SU-DHL-6 (cell line): ENCODE measurements around the gene ANKRD44.

Source experiments
- H2AFZ ChIP-seq: fragments of 200-600 bp; sonication (generic); 2 replicates; pipeline ENCODE4 v1.6.1; 2014; ENCODE audit warnings: low read depth, mild to moderate bottlenecking, moderate library complexity, mixed read lengths, antibody characterized with exemption, low read length; ENCODE audit not compliant: severe bottlenecking
- H3F3A ChIP-seq: fragments of 200-600 bp; shearing (Covaris generic); 2 replicates; pipeline ENCODE4 v1.6.0; 2016; ENCODE audit warnings: antibody characterized with exemption, mild to moderate bottlenecking; ENCODE audit not compliant: insufficient read depth
- H3K27ac ChIP-seq: fragments of 200-600 bp; sonication (generic); 2 replicates; pipeline ENCODE4 v1.5.1; 2016; ENCODE audit warnings: low read depth, mild to moderate bottlenecking, low read length, moderate library complexity, mixed read lengths
- H3K27me3 ChIP-seq: fragments of 200-600 bp; sonication (generic), shearing (Covaris generic); 2 replicates; pipeline ENCODE4 v1.6.0; 2014; ENCODE audit warnings: mild to moderate bottlenecking, low read length
- H3K36me3 ChIP-seq: fragments of 200-600 bp; sonication (generic); 2 replicates; pipeline ENCODE4 v1.6.1; 2014; ENCODE audit warnings: mild to moderate bottlenecking, low read length, mixed read lengths
- H3K4me2 ChIP-seq: fragments of 300-600, 200-600 bp; shearing (Covaris generic), sonication (generic); 2 replicates; pipeline ENCODE4 v1.6.0; 2014; ENCODE audit warnings: low read length, low read depth, mild to moderate bottlenecking; ENCODE audit not compliant: poor library complexity, severe bottlenecking
- H3K4me3 ChIP-seq: fragments of 200-600 bp; sonication (generic); 2 replicates; pipeline ENCODE4 v1.5.1; 2014; ENCODE audit warnings: antibody characterized with exemption, low read length, mild to moderate bottlenecking, mixed read lengths; ENCODE audit not compliant: insufficient read depth, poor library complexity, severe bottlenecking
- H3K79me2 ChIP-seq: fragments of 200-600 bp; sonication (generic); 2 replicates; pipeline ENCODE4 v1.6.1; 2014; ENCODE audit warnings: mild to moderate bottlenecking, low read length, moderate library complexity; ENCODE audit not compliant: insufficient read depth
- H3K9ac ChIP-seq: fragments of 200-600 bp; sonication (generic); 2 replicates; pipeline ENCODE4 v1.7.0; 2014; ENCODE audit warnings: mild to moderate bottlenecking, low read length
- H3K9me2 ChIP-seq: fragments of 200-600 bp; sonication (generic); replicated peaks from 2 replicates; pipeline ENCODE4 v1.6.1; 2014; ENCODE audit warnings: low read length; ENCODE audit not compliant: insufficient read depth
- H3K9me3 ChIP-seq: fragments of 200-600 bp; sonication (generic); 2 replicates; pipeline ENCODE4 v1.6.1; 2014; ENCODE audit warnings: low read length, mixed read lengths; ENCODE audit not compliant: insufficient read depth
- H4K20me1 ChIP-seq: fragments of 200-600 bp; sonication (generic); 2 replicates; pipeline ENCODE4 v1.6.1; 2014; ENCODE audit warnings: low read depth, mild to moderate bottlenecking, antibody characterized with exemption, low read length, moderate library complexity, mixed read lengths
- EZH2phosphoT487 ChIP-seq: fragments of 200-600 bp; sonication (generic), shearing (Covaris generic); conservative IDR thresholded peaks from 2 replicates; pipeline ENCODE4 v1.6.1; 2018; ENCODE audit warnings: mild to moderate bottlenecking, antibody characterized with exemption, low read length, moderate library complexity, mixed read lengths
- TF ChIP-seq, protein P1 (sequence below): fragments of 200-600 bp; sonication (generic); IDR thresholded peaks from one replicate; pipeline ENCODE4 v1.5.1; 2017; ENCODE audit warnings: antibody characterized with exemption, mild to moderate bottlenecking, low read length, moderate library complexity; ENCODE audit not compliant: insufficient read depth, poor library complexity, severe bottlenecking

The ANKRD44 gene

DNA sequence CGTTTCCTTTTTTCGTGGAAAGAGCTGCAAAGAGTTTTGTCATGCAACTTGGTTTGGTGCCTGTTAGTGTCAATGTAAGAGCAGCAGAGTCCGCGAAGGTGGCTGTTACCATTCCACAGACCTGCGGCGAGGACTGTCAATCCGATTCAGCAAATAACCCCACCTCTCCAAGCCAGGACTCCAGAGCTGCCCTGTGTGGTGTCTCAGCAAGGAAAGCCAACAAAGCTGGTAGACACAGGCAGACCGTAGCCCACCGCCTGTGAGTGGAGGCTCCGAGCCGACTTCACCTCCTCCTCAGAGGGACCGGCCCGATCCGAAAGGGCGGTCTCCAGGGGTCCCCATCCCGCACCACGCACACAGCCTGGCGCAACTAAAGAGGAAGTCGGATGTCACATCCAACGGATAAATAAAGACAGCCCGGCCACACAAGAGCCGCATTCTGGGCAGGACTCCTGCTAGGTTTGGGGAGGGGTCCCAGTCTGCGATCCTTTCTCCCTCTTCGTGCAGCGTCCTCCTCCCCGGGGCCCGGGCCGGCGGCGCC is 819 bp downstream of the ANKRD44 start:
- Histone ChIP-seq H3K4me2 (peak overlapping the region; percentile 88), H3K36me3 (no peaks in the 10 kb centered on the region; the same call in 1 of the 2 replicates), H3K27me3 (no peaks in the 10 kb centered on the region), H4K20me1 (0 out of 2 replicates have a peak, but pooled peaks cover 3% of the 10 kb centered on the region), H2AFZ (no peak overlapping the region), H3K4me3 (peak overlapping the region; percentile 65), H3K9me2 (no peaks in the 10 kb centered on the region), H3K9me3 (no peaks in the 10 kb centered on the region), H3K27ac (peak overlapping the region; percentile 73), H3F3A (peaks cover 51% of the 10 kb centered on the region), H3K9ac (peak overlapping the region; percentile 65), H3K79me2 (peaks cover 57% of the 10 kb centered on the region)
- TF ChIP-seq, protein P1, sequence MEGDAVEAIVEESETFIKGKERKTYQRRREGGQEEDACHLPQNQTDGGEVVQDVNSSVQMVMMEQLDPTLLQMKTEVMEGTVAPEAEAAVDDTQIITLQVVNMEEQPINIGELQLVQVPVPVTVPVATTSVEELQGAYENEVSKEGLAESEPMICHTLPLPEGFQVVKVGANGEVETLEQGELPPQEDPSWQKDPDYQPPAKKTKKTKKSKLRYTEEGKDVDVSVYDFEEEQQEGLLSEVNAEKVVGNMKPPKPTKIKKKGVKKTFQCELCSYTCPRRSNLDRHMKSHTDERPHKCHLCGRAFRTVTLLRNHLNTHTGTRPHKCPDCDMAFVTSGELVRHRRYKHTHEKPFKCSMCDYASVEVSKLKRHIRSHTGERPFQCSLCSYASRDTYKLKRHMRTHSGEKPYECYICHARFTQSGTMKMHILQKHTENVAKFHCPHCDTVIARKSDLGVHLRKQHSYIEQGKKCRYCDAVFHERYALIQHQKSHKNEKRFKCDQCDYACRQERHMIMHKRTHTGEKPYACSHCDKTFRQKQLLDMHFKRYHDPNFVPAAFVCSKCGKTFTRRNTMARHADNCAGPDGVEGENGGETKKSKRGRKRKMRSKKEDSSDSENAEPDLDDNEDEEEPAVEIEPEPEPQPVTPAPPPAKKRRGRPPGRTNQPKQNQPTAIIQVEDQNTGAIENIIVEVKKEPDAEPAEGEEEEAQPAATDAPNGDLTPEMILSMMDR: no peak
- TF ChIP-seq EZH2phosphoT487: no peak

DNA sequence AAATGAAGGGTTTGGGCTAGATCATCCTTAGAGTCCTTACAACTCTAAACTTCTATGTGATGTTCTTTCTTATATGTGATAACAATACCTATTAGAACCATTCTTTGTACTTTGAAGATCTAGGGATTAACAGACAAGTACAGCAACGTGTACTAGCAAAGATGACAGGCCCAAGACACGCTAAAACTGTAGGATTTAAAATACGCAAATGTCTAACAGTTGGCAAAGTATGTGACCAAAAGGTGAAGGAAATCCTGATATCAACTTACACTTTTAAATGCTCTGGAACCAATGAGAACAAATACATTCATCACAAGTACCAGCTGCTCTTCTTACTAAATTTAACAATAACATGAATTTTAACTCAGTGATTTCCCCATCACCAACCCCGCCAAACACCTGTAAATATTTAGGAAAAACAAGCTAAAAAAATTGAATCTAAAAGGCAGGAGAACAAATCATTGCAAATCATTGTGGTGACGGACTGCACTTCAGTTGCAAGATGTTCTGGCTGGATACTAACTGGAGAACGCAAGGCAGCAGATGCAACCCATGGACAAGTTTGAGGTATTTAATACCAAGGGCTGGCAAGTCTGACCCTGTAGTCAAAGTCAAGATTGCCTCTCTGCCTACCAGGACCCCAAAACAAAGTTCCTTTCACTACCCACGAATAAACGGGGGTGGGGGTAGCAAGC is 1.4 kb downstream of the ANKRD44 start:
- no peak overlapping the region for H2AFZ ChIP-seq
- H3K36me3 ChIP-seq: no peaks in the 10 kb centered on the region; the same call in 1 of the 2 replicates
- H3K9me3 ChIP-seq: no peaks in the 10 kb centered on the region
- H3F3A ChIP-seq: peaks cover 51% of the 10 kb centered on the region
- TF ChIP-seq, protein P1: no peak
- no peak for TF ChIP-seq EZH2phosphoT487
- H3K27ac ChIP-seq: peak overlapping the region; percentile 73
- no peaks in the 10 kb centered on the region for H3K27me3 ChIP-seq
- H3K9ac ChIP-seq: peak overlapping the region; percentile 65
- no peaks in the 10 kb centered on the region for H3K9me2 ChIP-seq
- peak overlapping the region; percentile 88 for H3K4me2 ChIP-seq
- peaks cover 63% of the 10 kb centered on the region for H3K79me2 ChIP-seq
- H4K20me1 ChIP-seq: 0 out of 2 replicates have a peak, but pooled peaks cover 3% of the 10 kb centered on the region
- peak overlapping the region; percentile 65 for H3K4me3 ChIP-seq

GRCh38 chr2:197308585-197308984 is 2.0 kb downstream of the ANKRD44 start:
- Histone ChIP-seq H3K27ac (peak overlapping the region; percentile 73), H3K4me2 (peak overlapping the region; percentile 88), H3K9me3 (no peaks in the 10 kb centered on the region), H3K27me3 (no peaks in the 10 kb centered on the region), H3K36me3 (no peaks in the 10 kb centered on the region; the same call in 1 of the 2 replicates), H3K9ac (peak overlapping the region; percentile 65; the same call in 1 of the 2 replicates), H3K9me2 (no peaks in the 10 kb centered on the region), H4K20me1 (0 out of 2 replicates have a peak, but pooled peaks cover 3% of the 10 kb centered on the region), H2AFZ (no peak overlapping the region), H3F3A (peaks cover 51% of the 10 kb centered on the region), H3K4me3 (peak overlapping the region; percentile 2), H3K79me2 (peaks cover 68% of the 10 kb centered on the region)
- TF ChIP-seq EZH2phosphoT487: no peak
- TF ChIP-seq, protein P1: no peak
